ENCODE measurements around the gene FRMD4A.

- TF ChIP-seq CTCF (IDR thresholded peaks at IDR 0.05) = no peak
- TF ChIP-seq ZFX (IDR thresholded peaks at IDR 0.05; ENCODE audit: borderline replicate concordance) = no peak
Observed at GRCh38 chr10:13608246-13608853, 722.4 kb downstream of the FRMD4A start.
